ENCODE results near the gene CIPC. TPM values are rescaled to one million over a fixed set of nuclear protein-coding genes. Genes with fewer than 3 reads are reported as not detected.

The CIPC gene
- total RNA-seq, 1 experiment from 2014 or later = 66.3 TPM

- intact Hi-C loops (cut with micrococcal nuclease; ENCODE audit: unreplicated experiment) = no loop called here
- DNase-seq = no peak
- H3K4me2 ChIP-seq = no peak overlapping the region
- CTCF ChIA-PET = interaction anchor here (0.6 kb wide), 1 partner anchor 130 kb away, joined by 15 read pairs; no protein-coding TSS in a partner anchor
- no peaks in the 10 kb centered on the region for H3K79me2 ChIP-seq (ENCODE audit: low read depth)
- BruUV-seq (replicated peaks) = no TSS peak
- no peak overlapping the region for H3K4me3 ChIP-seq
- 0 out of 2 replicates have a peak, but pooled peaks cover 5% of the 10 kb centered on the region for H3F3A ChIP-seq (ENCODE audit: insufficient read depth, low read depth)
- no peaks in the 10 kb centered on the region for H3K27me3 ChIP-seq (ENCODE audit: insufficient read depth, low read depth)
- no peaks in the 10 kb centered on the region for H4K20me1 ChIP-seq (ENCODE audit: insufficient read depth)
- peaks cover 26% of the 10 kb centered on the region for H3K36me3 ChIP-seq (ENCODE audit: low read depth)
- no peak overlapping the region for H2AFZ ChIP-seq
- H3K9me2 ChIP-seq (ENCODE audit: insufficient read depth) = no peaks in the 10 kb centered on the region
- POLR2A ChIA-PET (ENCODE audit: unreplicated experiment) = no interaction called here
- H3K9me3 ChIP-seq (ENCODE audit: insufficient read depth, low read depth) = no peaks in the 10 kb centered on the region
- no peak overlapping the region for H3K27ac ChIP-seq
- peaks cover 5% of the 10 kb centered on the region; the same call in 1 of the 2 replicates for H3K4me1 ChIP-seq (replicated peaks; ENCODE audit: insufficient read depth)
- TF ChIP-seq EZH2 (IDR thresholded peaks at IDR 0.05; ENCODE audit: low read depth) (no peak), CTCF (conservative IDR thresholded peaks at IDR 0.05) (no peak)
These were observed 16.6 kb downstream of the CIPC start for GRCh38 chr14:77114609-77115008.

GRCh38 chr14:77116172-77116817 is 18.2 kb downstream of the CIPC start:
- no peaks in the 10 kb centered on the region for H3K9me2 ChIP-seq (ENCODE audit: insufficient read depth)
- peaks cover 21% of the 10 kb centered on the region for H3K36me3 ChIP-seq (ENCODE audit: low read depth)
- no peaks in the 10 kb centered on the region for H3F3A ChIP-seq (ENCODE audit: insufficient read depth, low read depth)
- H2AFZ ChIP-seq = no peak overlapping the region
- no peak for DNase-seq
- no peaks in the 10 kb centered on the region for H4K20me1 ChIP-seq (ENCODE audit: insufficient read depth)
- H3K4me2 ChIP-seq = no peak overlapping the region
- no peaks in the 10 kb centered on the region for H3K79me2 ChIP-seq (ENCODE audit: low read depth)
- no peaks in the 10 kb centered on the region for H3K27me3 ChIP-seq (ENCODE audit: insufficient read depth, low read depth)
- H3K4me1 ChIP-seq (replicated peaks; ENCODE audit: insufficient read depth) = no peaks in the 10 kb centered on the region
- intact Hi-C loops (cut with micrococcal nuclease; ENCODE audit: unreplicated experiment) = no loop called here
- BruUV-seq (replicated peaks) = no TSS peak
- H3K4me3 ChIP-seq = no peak overlapping the region
- no peak overlapping the region for H3K27ac ChIP-seq
- TF ChIP-seq EZH2 (IDR thresholded peaks at IDR 0.05; ENCODE audit: low read depth) (no peak), CTCF (conservative IDR thresholded peaks at IDR 0.05) (no peak)
- POLR2A ChIA-PET (ENCODE audit: unreplicated experiment) = no interaction called here
- no peaks in the 10 kb centered on the region for H3K9me3 ChIP-seq (ENCODE audit: insufficient read depth, low read depth)
- CTCF ChIA-PET = interaction anchor here (0.5 to 1.5 kb wide), 4 partner anchors 8 to 202 kb away, joined by 4 to 7 read pairs (median 5); no protein-coding TSS in a partner anchor

- DNase-seq = no peak
- H2AFZ ChIP-seq = no peak overlapping the region
- H3K27ac ChIP-seq = no peak overlapping the region
- H3K27me3 ChIP-seq (ENCODE audit: insufficient read depth, low read depth) = peaks cover 5% of the 10 kb centered on the region; the same call in 1 of the 2 replicates
- H3K4me1 ChIP-seq (replicated peaks; ENCODE audit: insufficient read depth) = peaks cover 26% of the 10 kb centered on the region
- TF ChIP-seq EZH2 (IDR thresholded peaks at IDR 0.05; ENCODE audit: low read depth) (no peak), CTCF (conservative IDR thresholded peaks at IDR 0.05) (no peak)
- no peaks in the 10 kb centered on the region for H3K9me2 ChIP-seq (ENCODE audit: insufficient read depth)
- no peaks in the 10 kb centered on the region for H4K20me1 ChIP-seq (ENCODE audit: insufficient read depth)
- no peak overlapping the region for H3K4me3 ChIP-seq
- intact Hi-C loops (cut with micrococcal nuclease; ENCODE audit: unreplicated experiment) = no loop called here
- H3K9me3 ChIP-seq (ENCODE audit: insufficient read depth, low read depth) = no peaks in the 10 kb centered on the region
- ChIA-PET POLR2A (ENCODE audit: unreplicated experiment) (no interaction called here), CTCF (interaction anchor here (0.8 kb wide), 1 partner anchor 310 kb away, joined by 6 read pairs; no protein-coding TSS in a partner anchor)
- H3F3A ChIP-seq (ENCODE audit: insufficient read depth, low read depth) = peaks cover 24% of the 10 kb centered on the region
- no TSS peak for BruUV-seq (replicated peaks)
- no peaks in the 10 kb centered on the region for H3K79me2 ChIP-seq (ENCODE audit: low read depth)
- peaks cover 5% of the 10 kb centered on the region; the same call in 1 of the 2 replicates for H3K36me3 ChIP-seq (ENCODE audit: low read depth)
- no peak overlapping the region for H3K4me2 ChIP-seq
These were observed 21.8 kb downstream of the CIPC start for GRCh38 chr14:77119851-77120250.
